Occipital lobe (tissue), 2 donors: ENCODE data around the gene CNPY3. TPM values are rescaled to one million over a fixed set of nuclear protein-coding genes. Genes with fewer than 3 reads are reported as not detected.

Source experiments
- DNase-seq: peaks from one replicate; lab custom pipeline; 2025; lab: John Stamatoyannopoulos, UW
- total RNA-seq: library from RNA; depleted of rRNA; stranded (reverse); fragments of >200 nt; gene quantifications from one replicate; pipeline ENCODE4 v1.2.3, GENCODE V29; 2014

The CNPY3 gene
- total RNA-seq, 1 donor from 2014 or later: 24.6 TPM

- no peak for DNase-seq
Observed at GRCh38 chr6:42979523-42980177, 50.4 kb downstream of the CNPY3 start.

DNA sequence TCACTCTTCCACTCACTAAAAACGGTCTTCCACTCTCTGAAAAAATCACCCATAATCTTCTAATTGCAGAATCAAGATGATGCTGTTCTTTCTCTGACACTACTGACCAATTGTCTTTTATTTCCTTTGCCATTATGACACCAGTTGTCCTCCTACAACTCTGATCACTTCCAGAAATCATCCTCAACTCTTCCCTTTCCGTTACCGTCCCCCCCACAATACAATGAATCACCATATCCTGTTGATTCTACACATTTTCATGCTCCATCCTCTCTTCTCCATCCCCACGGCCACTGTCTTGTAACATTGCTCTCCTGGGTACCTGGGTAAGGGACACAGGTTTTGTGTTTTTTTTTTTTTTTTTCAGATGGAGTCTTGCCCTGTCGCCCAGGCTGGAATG is 52.6 kb downstream of the CNPY3 start:
- no peak for DNase-seq

DNA sequence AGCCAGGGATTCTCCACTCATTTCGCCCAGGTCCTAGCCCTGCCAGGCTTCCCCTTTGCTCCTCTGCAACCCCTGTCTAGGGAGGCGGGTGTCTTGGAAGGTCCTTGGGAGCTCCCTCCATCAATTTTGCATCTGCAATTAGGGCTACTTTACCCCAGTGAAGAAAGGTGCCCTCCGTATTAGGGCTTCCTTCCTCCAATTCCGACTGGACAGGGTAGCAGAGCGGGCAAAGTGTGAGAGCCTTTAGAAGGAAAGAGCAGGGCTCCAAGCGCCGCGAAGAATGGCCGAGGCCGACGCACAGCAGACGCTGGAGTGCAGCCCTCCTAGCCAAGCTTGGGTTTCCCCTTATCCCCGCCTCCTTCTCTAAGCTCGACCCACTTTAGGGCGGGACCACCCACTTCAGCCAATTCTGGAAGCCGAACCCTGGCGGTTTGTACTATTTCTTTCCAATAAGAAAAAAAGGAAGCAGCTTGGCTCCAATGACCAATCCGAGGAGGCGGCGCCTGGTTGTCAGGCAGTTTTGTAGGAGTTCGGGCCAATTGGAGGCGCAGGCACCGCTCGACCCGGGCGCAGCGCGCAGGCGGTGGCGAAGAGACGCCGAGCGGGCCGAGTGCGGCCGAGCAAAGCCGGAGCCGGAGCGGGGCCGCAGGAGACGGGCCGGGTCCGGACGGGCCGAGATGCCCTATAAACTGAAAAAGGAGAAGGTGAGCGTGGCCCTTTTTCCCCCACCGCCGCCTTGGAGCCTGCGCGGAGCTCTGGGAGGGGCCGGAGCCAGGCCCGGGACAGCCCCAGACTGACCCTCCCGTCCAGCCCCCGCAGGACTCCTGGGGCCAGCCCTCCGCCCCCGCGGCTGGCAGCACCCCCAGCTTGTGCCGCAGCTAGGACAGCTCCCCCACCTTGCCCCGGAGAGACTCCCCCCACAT is 55.0 kb downstream of the CNPY3 start, which contains the start of gene PPP2R5D:
TSS of gene PPP2R5D (plus strand) at position 570 of the 923 bp plus-strand sequence. CDS start at position 678, 108 bp downstream.
- DNase-seq: peak; percentile 98

DNA sequence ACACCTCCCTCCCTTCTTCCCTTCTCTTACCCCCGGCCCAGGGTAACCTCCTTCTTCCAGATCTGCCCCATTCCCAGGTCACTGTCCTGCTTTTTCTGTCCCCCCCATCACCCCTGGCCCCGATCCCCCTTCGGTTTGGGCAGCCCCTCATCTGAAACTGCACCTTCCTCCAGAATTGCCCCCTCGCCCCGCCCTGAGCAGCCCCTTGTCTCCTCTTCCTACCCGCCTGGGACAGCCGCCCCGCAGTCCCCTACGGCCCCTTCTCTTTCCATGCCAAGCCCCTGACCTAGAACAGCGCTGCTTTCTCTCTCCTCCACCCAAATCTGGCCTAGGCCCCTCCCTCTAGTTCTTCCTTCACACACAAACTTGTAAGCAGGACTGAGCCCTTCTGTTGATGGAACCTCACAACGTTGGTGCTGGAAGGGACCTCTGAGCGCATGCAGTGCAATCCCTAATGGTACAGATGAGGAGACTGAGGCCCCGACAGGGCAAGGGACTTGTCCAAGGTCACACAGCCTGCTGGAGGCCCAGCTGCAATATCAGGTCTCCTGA is 55.7 kb downstream of the CNPY3 start:
- no peak for DNase-seq

DNA sequence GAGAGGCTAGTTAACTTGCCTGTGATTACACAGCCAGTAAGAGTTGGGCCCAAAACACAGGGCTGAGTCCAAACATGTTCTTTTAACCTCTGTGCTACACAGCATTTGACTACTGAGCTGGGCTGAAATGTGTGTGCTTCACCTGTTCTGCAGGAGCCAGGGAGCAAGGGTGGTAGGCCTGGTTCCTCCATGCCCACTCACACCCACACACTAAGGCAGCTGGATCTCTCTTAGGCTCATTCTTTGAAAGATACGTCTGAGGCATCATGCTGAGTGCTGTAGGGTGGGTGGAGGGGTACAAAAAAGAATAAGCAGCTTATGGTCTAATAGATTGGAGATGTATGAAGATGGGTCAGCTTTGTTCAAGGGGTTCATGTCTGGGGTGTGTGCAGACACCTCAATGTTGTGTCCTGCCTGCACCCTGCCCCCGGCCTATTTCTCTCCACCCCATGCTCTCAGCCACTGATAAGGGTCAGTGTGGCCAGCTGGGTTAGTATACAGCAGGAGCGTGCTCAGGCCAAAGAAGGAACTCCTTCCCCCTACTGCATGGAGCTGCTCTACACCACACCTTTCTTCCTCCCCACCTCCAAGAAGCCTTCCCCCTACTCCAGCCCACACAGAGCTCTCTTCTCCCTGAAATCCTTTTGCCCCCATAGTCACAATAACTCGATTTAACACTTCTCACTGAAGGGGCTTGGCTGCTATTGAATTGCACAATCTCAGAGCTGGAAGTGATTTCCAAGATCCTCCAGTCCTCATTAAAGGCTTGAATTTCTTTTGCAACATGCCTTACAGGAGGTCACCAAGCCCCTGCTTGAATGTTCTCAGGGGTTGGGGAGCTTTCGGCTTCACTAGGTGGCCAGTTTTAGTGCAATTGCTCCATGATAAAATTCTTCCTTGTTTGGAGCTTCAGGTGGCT is 58.5 kb downstream of the CNPY3 start:
- no peak for DNase-seq

DNA sequence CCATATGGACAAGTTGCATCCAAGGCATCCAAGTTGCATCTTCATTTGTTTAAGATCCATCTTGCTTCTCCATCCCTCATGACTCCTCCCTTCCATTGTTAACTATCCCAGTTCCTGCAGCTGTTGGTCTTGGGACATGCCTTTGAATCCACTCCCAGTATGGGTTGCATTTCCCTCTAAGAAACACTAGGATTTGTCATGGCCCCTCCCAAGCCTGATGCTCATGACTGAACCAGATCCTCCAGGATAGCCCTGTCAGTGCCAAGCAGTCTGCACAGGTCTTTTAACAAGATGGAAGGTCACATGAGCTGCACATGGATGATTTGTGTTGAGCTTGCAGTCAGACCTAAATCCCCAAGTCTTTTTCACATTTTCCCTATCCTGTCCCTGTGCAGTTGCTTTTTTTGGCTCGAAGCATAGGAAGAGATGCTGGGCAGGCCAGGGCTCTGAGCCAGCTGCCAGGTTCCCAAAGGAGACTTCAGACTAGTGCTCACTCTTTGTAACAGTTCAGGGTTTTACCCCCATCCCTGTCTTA is 59.3 kb downstream of the CNPY3 start:
- DNase-seq: no peak

Other genes starting within 250 kb of the CNPY3 start
- 5.0 TPM for gene PRPH2, start 206.9 kb upstream of the CNPY3 start, total RNA-seq
- 63.2 TPM for gene TBCC, start 183.4 kb upstream of the CNPY3 start, total RNA-seq
- 28.2 TPM for gene BICRAL, start 147.4 kb upstream of the CNPY3 start, total RNA-seq
- gene RPL7L1, start 49.9 kb upstream of the CNPY3 start, total RNA-seq: 156 TPM
- not detected for gene PTCRA, start 13.4 kb upstream of the CNPY3 start, total RNA-seq
- not detected for gene GNMT, start 31.3 kb downstream of the CNPY3 start, total RNA-seq
- 24.0 TPM for gene PEX6, start 49.7 kb downstream of the CNPY3 start, total RNA-seq
- gene PPP2R5D, start 55.1 kb downstream of the CNPY3 start, total RNA-seq: 33.2 TPM
- gene MEA1, start 84.5 kb downstream of the CNPY3 start, total RNA-seq: 27.8 TPM
- gene KLHDC3, start 84.8 kb downstream of the CNPY3 start, total RNA-seq: 145 TPM
- gene RRP36, start 92.1 kb downstream of the CNPY3 start, total RNA-seq: 52.3 TPM
- 12.8 TPM for gene CUL7, start 124.4 kb downstream of the CNPY3 start, total RNA-seq
- gene MRPL2, start 130.0 kb downstream of the CNPY3 start, total RNA-seq: 8.9 TPM
- 20.7 TPM for gene KLC4, start 130.2 kb downstream of the CNPY3 start, total RNA-seq
- gene PTK7, start 146.8 kb downstream of the CNPY3 start, total RNA-seq: 26.0 TPM
- gene SRF, start 241.8 kb downstream of the CNPY3 start, total RNA-seq: 11.9 TPM